ENCODE measurements around the gene EDAR. TPM values are rescaled to one million over a fixed set of nuclear protein-coding genes. Genes with fewer than 3 reads are reported as not detected.

EDAR gene
- total and polyA plus RNA-seq, 2 of the 4 experiments (the other 2 are of a cell fraction): not detected

GRCh38 chr2:108893277-108893676 lies 95.7 kb downstream of the EDAR start:
- Histone ChIP-seq H3K27ac (ENCODE audit: insufficient read depth, low read length) (no peak overlapping the region), H3K56ac (ENCODE audit: extremely low read depth, insufficient read depth, low read length) (no peak overlapping the region), H3K27me3 (ENCODE audit: control insufficient read depth, insufficient read depth, low read length) (peaks cover 4% of the 10 kb centered on the region; the same call in 1 of the 2 replicates), H3K23ac (ENCODE audit: low read depth, low read length) (no peak overlapping the region), H2AK5ac (ENCODE audit: low read depth, low read length) (no peak overlapping the region), H3K9me3 (ENCODE audit: control insufficient read depth, insufficient read depth, low read length) (peaks cover 5% of the 10 kb centered on the region; the same call in 1 of the 2 replicates), H3K79me1 (ENCODE audit: low read depth in 1 of 2, low read length in 2 of 2) (no peaks in the 10 kb centered on the region), H2AFZ (replicated peaks; ENCODE audit: low read length, poor library complexity) (no peak overlapping the region), H4K91ac (ENCODE audit: insufficient read depth, low read depth, low read length) (no peak overlapping the region), H3K4me2 (ENCODE audit: low read depth, low read length) (no peak overlapping the region), H3K36me3 (ENCODE audit: control insufficient read depth, insufficient read depth, low read length) (no peaks in the 10 kb centered on the region), H3K4ac (ENCODE audit: low read depth, low read length) (no peak overlapping the region), H3K9ac (ENCODE audit: low read depth, low read length) (no peak overlapping the region), H4K20me1 (ENCODE audit: insufficient read depth, low read length) (no peaks in the 10 kb centered on the region), H3K4me1 (ENCODE audit: control insufficient read depth, insufficient read depth, low read length) (no peaks in the 10 kb centered on the region), H3K4me3 (ENCODE audit: insufficient read depth, low read depth, low read length) (no peak overlapping the region), H3K9me1 (ENCODE audit: insufficient read depth, low read length) (no peaks in the 10 kb centered on the region), H3K14ac (replicated peaks; ENCODE audit: low read depth, low read length) (no peak overlapping the region), H2BK5ac (ENCODE audit: low read depth, low read length, poor library complexity, severe bottlenecking) (no peak overlapping the region), H4K8ac (ENCODE audit: low read depth in 2 of 2, low read length in 2 of 2) (no peak overlapping the region), H2BK15ac (ENCODE audit: low read depth, low read length) (no peak overlapping the region), H4K5ac (ENCODE audit: low read depth, low read length) (no peak overlapping the region), H2BK20ac (ENCODE audit: low read depth, low read length) (no peak overlapping the region), H2BK120ac (ENCODE audit: low read depth, low read length) (no peak overlapping the region), H3K18ac (ENCODE audit: low read depth, low read length) (no peak overlapping the region), H2AK9ac (replicated peaks; ENCODE audit: low read depth, low read length, poor library complexity) (no peak overlapping the region)
- no peak for TF ChIP-seq NFE2L2 (IDR thresholded peaks at IDR 0.05; ENCODE audit: low read depth, low read length)
- no peak for TF ChIP-seq CHD1 (IDR thresholded peaks at IDR 0.05; ENCODE audit: low read depth, low read length)
- TF ChIP-seq RFX5 (IDR thresholded peaks at IDR 0.05; ENCODE audit: low read depth, low read length): no peak
- no peak for TF ChIP-seq SMC3 (IDR thresholded peaks at IDR 0.05; ENCODE audit: low read depth, low read length)
- TF ChIP-seq POLR2A (IDR thresholded peaks at IDR 0.05; ENCODE audit: low read depth, low read length): no peak
- no peak for TF ChIP-seq FOS (IDR thresholded peaks at IDR 0.05; ENCODE audit: low read depth, low read length)
- TF ChIP-seq CEBPB (IDR thresholded peaks at IDR 0.05; ENCODE audit: low read depth, low read length): no peak
- no peak for TF ChIP-seq CTCF (conservative IDR thresholded peaks at IDR 0.05; ENCODE audit: low read depth, low read length)
- TF ChIP-seq MAZ (IDR thresholded peaks at IDR 0.05; ENCODE audit: borderline replicate concordance, low read depth, low read length): no peak
- no peak for TF ChIP-seq MXI1 (IDR thresholded peaks at IDR 0.05; ENCODE audit: borderline replicate concordance, low read depth, low read length)
- TF ChIP-seq RCOR1 (IDR thresholded peaks at IDR 0.05; ENCODE audit: insufficient replicate concordance, low read length): no peak
- TF ChIP-seq MAFK (IDR thresholded peaks at IDR 0.05; ENCODE audit: low read depth, low read length): no peak
- TF ChIP-seq BHLHE40 (IDR thresholded peaks at IDR 0.05; ENCODE audit: low read depth, low read length): no peak
- no peak for TF ChIP-seq RAD21 (IDR thresholded peaks at IDR 0.05; ENCODE audit: low read length)
- no peak for TF ChIP-seq USF2 (IDR thresholded peaks at IDR 0.05; ENCODE audit: low read depth, low read length)
- TF ChIP-seq ELK1 (IDR thresholded peaks at IDR 0.05; ENCODE audit: borderline replicate concordance, low read depth, low read length): no peak
- in situ Hi-C loops (cut with MboI; ENCODE audit: low sequenced_read_pairs) (no loop called here), dilution Hi-C loops (cut with HindIII; ENCODE audit: low sequenced_read_pairs, unreplicated experiment) (no loop called here), intact Hi-C loops (cut with micrococcal nuclease) (no loop called here)
- WGBS, 2 experiments (ENCODE audit: extremely low coverage in 2 of 2, insufficient read length in 1 of 2): no CpG with 5 or more reads among the region's 1 CpG
- BruUV-seq (replicated peaks): no TSS peak
- DNase-seq: no peak
- ChIA-PET POLR2A (ENCODE audit: unreplicated experiment) (no interaction called here), CTCF (no interaction called here)
- ATAC-seq (ENCODE audit: low read depth): no peak

Data from IMR-90 (cell line).